Neuron (in vitro differentiated cells): ENCODE data around the gene CA5B.
"Not testable (repeated sequence)": the region's sequence is repeated elsewhere in the genome, so short reads cannot be mapped to it uniquely, and the experiment has no call there.

Experiments used
- H2AFZ ChIP-seq: one replicate; pipeline ENCODE4 v1.6.1; 2013; ENCODE audit warnings: low read depth, mild to moderate bottlenecking, inconsistent platforms, low read length, moderate library complexity
- H3K27me3 ChIP-seq: one replicate; pipeline ENCODE4 v1.6.1; 2013; ENCODE audit warnings: low read length; ENCODE audit not compliant: insufficient read depth
- H3K36me3 ChIP-seq: one replicate; pipeline ENCODE4 v1.6.1; 2013; ENCODE audit warnings: low read length; ENCODE audit not compliant: insufficient read depth
- H3K4me1 ChIP-seq: one replicate; pipeline ENCODE4 v1.6.1; 2013; ENCODE audit warnings: low read length; ENCODE audit not compliant: insufficient read depth
- H3K4me3 ChIP-seq: 2 replicates; pipeline ENCODE4 v1.5.1; 2013; ENCODE audit warnings: mild to moderate bottlenecking, low read length, moderate library complexity
- H3K9me3 ChIP-seq: one replicate; pipeline ENCODE4 v1.6.1; 2013; ENCODE audit warnings: low read length

The CA5B gene

GRCh38 chrX:15724911-15725310, 13.2 kb upstream of the CA5B start:
- Histone ChIP-seq H3K9me3 (no peaks in the 10 kb centered on the region), H3K4me1 (no peaks in the 10 kb centered on the region), H3K4me3 (no peak overlapping the region), H2AFZ (no peak overlapping the region), H3K27me3 (no peaks in the 10 kb centered on the region), H3K36me3 (no peaks in the 10 kb centered on the region)

GRCh38 chrX:15731368-15731767, 6.7 kb upstream of the CA5B start:
- not testable (repeated sequence) for H3K36me3 ChIP-seq, H3K9me3 ChIP-seq, H3K4me1 ChIP-seq

GRCh38 chrX:15737190-15737958, 696 bp upstream of the CA5B start:
- no peak overlapping the region for H3K4me3 ChIP-seq
- peaks cover 28% of the 10 kb centered on the region for H3K27me3 ChIP-seq
- H2AFZ ChIP-seq = no peak overlapping the region
- H3K36me3 ChIP-seq = no peaks in the 10 kb centered on the region
- H3K4me1 ChIP-seq = no peaks in the 10 kb centered on the region
- no peaks in the 10 kb centered on the region for H3K9me3 ChIP-seq

More at GRCh38 chrX:15731368-15731767, 6.7 kb upstream of the CA5B start:
- H3K4me3 ChIP-seq, H3K27me3 ChIP-seq, H2AFZ ChIP-seq: not testable (repeated sequence)

- H3K4me3 ChIP-seq = no peak overlapping the region
- peaks cover 28% of the 10 kb centered on the region for H3K27me3 ChIP-seq
Observed at GRCh38 chrX:15739886-15740285, 1.8 kb downstream of the CA5B start.

GRCh38 chrX:15744181-15744867, 6.3 kb downstream of the CA5B start:
- no peaks in the 10 kb centered on the region for H3K4me1 ChIP-seq
- peaks cover 3% of the 10 kb centered on the region for H3K27me3 ChIP-seq
- no peaks in the 10 kb centered on the region for H3K36me3 ChIP-seq
- H2AFZ ChIP-seq = no peak overlapping the region
- no peaks in the 10 kb centered on the region for H3K9me3 ChIP-seq
- H3K4me3 ChIP-seq = no peak overlapping the region

More at GRCh38 chrX:15739886-15740285, 1.8 kb downstream of the CA5B start:
- H3K4me1 ChIP-seq = no peaks in the 10 kb centered on the region
- H3K9me3 ChIP-seq = no peaks in the 10 kb centered on the region
- H3K36me3 ChIP-seq = no peaks in the 10 kb centered on the region
- no peak overlapping the region for H2AFZ ChIP-seq

GRCh38 chrX:15745179-15745578, 7.1 kb downstream of the CA5B start:
- Histone ChIP-seq H3K36me3 (no peaks in the 10 kb centered on the region), H3K4me3 (no peak overlapping the region), H3K4me1 (no peaks in the 10 kb centered on the region), H3K9me3 (no peaks in the 10 kb centered on the region), H2AFZ (no peak overlapping the region), H3K27me3 (no peaks in the 10 kb centered on the region)

- H2AFZ ChIP-seq, H3K27me3 ChIP-seq, H3K9me3 ChIP-seq, H3K36me3 ChIP-seq, H3K4me3 ChIP-seq, H3K4me1 ChIP-seq: not testable (repeated sequence)
Observed at GRCh38 chrX:15746651-15747050, 8.6 kb downstream of the CA5B start.

GRCh38 chrX:15747626-15748173, 9.6 kb downstream of the CA5B start:
- H3K27me3 ChIP-seq = peaks cover 2% of the 10 kb centered on the region
- peaks cover 4% of the 10 kb centered on the region for H3K4me1 ChIP-seq
- H3K9me3 ChIP-seq = no peaks in the 10 kb centered on the region
- H2AFZ ChIP-seq = no peak overlapping the region
- no peak overlapping the region for H3K4me3 ChIP-seq
- no peaks in the 10 kb centered on the region for H3K36me3 ChIP-seq

GRCh38 chrX:15748841-15749240, 10.8 kb downstream of the CA5B start:
- Histone ChIP-seq H3K36me3 (no peaks in the 10 kb centered on the region), H3K27me3 (peaks cover 2% of the 10 kb centered on the region), H3K4me1 (peaks cover 4% of the 10 kb centered on the region), H3K4me3 (no peak overlapping the region), H2AFZ (no peak overlapping the region), H3K9me3 (no peaks in the 10 kb centered on the region)

GRCh38 chrX:15749642-15750610, 11.9 kb downstream of the CA5B start:
- peaks cover 2% of the 10 kb centered on the region for H3K27me3 ChIP-seq
- peaks cover 4% of the 10 kb centered on the region for H3K4me1 ChIP-seq

GRCh38 chrX:15750611-15751154, 12.6 kb downstream of the CA5B start:
- Histone ChIP-seq H3K4me3 (no peak overlapping the region), H3K4me1 (peaks cover 4% of the 10 kb centered on the region), H2AFZ (no peak overlapping the region), H3K36me3 (no peaks in the 10 kb centered on the region), H3K9me3 (no peaks in the 10 kb centered on the region), H3K27me3 (peaks cover 2% of the 10 kb centered on the region)

More at GRCh38 chrX:15749642-15750610, 11.9 kb downstream of the CA5B start:
- H3K9me3 ChIP-seq = no peaks in the 10 kb centered on the region
- no peak overlapping the region for H2AFZ ChIP-seq
- no peaks in the 10 kb centered on the region for H3K36me3 ChIP-seq
- no peak overlapping the region for H3K4me3 ChIP-seq

- Histone ChIP-seq H2AFZ (no peak overlapping the region), H3K4me3 (no peak overlapping the region), H3K9me3 (no peaks in the 10 kb centered on the region), H3K27me3 (peaks cover 2% of the 10 kb centered on the region), H3K4me1 (peaks cover 4% of the 10 kb centered on the region), H3K36me3 (no peaks in the 10 kb centered on the region)
Observed at GRCh38 chrX:15751155-15751819, 13.2 kb downstream of the CA5B start.
